Measurements from ENCODE around the gene MRGPRD.

MRGPRD gene

GRCh38 chr11:69010361-69010891, 29.6 kb upstream of the MRGPRD start:
- H3K27ac ChIP-seq = no peak overlapping the region

GRCh38 chr11:69009441-69010211, 28.8 kb upstream of the MRGPRD start:
- no peak for TF ChIP-seq CTCF (conservative IDR thresholded peaks at IDR 0.05)
- H3K27ac ChIP-seq = no peak overlapping the region

More at GRCh38 chr11:69010361-69010891, 29.6 kb upstream of the MRGPRD start:
- no peak for TF ChIP-seq CTCF (conservative IDR thresholded peaks at IDR 0.05)

GRCh38 chr11:69008737-69009440, 28.1 kb upstream of the MRGPRD start:
- H3K27ac ChIP-seq = no peak overlapping the region
- no peak for TF ChIP-seq CTCF (conservative IDR thresholded peaks at IDR 0.05)

GRCh38 chr11:69007975-69008381, 27.2 kb upstream of the MRGPRD start:
- no peak for TF ChIP-seq CTCF (conservative IDR thresholded peaks at IDR 0.05)
- H3K27ac ChIP-seq = no peak overlapping the region

- no peak for TF ChIP-seq CTCF (conservative IDR thresholded peaks at IDR 0.05)
Measured at GRCh38 chr11:69006816-69007215, 26.0 kb upstream of the MRGPRD start.

GRCh38 chr11:69005631-69006368, 25.0 kb upstream of the MRGPRD start:
- no peak for TF ChIP-seq CTCF (conservative IDR thresholded peaks at IDR 0.05)

More at GRCh38 chr11:69006816-69007215, 26.0 kb upstream of the MRGPRD start:
- no peak overlapping the region for H3K27ac ChIP-seq

GRCh38 chr11:69005183-69005630, 24.4 kb upstream of the MRGPRD start:
- H3K27ac ChIP-seq = no peak overlapping the region
- no peak for TF ChIP-seq CTCF (conservative IDR thresholded peaks at IDR 0.05)

More at GRCh38 chr11:69005631-69006368, 25.0 kb upstream of the MRGPRD start:
- H3K27ac ChIP-seq = no peak overlapping the region
